Colonic mucosa (tissue), 4 donors: ENCODE measurements around the gene PPTC7. TPM values are rescaled to one million over a fixed set of nuclear protein-coding genes. Genes with fewer than 3 reads are reported as not detected.

Experiments used
- DNase-seq: peaks from one replicate; pipeline ENCODE4 v3.0.0-alpha.2; 2020
- H3K27ac ChIP-seq: fragments of 200-600 bp; one replicate; pipeline ENCODE4 v1.8.0; 2021
- H3K27me3 ChIP-seq: fragments of 200-600 bp; one replicate; pipeline ENCODE4 v1.8.0; 2021
- H3K36me3 ChIP-seq: fragments of 200-600 bp; one replicate; pipeline ENCODE4 v1.8.0; 2021
- H3K4me1 ChIP-seq: fragments of 200-600 bp; one replicate; pipeline ENCODE4 v1.8.0; 2021; ENCODE audit warnings: mild to moderate bottlenecking
- H3K4me3 ChIP-seq: fragments of 200-600 bp; one replicate; pipeline ENCODE4 v1.8.0; 2021
- H3K9ac ChIP-seq, 2 donors: one replicate each; pipeline ENCODE4 v1.7.0; 2013; ENCODE audit warnings: control low read depth in 2 of 2, low read depth in 2 of 2, low read length in 2 of 2
- H3K9me3 ChIP-seq: fragments of 200-600 bp; one replicate; pipeline ENCODE4 v1.8.0; 2021
- CTCF ChIP-seq: fragments of 200-600 bp; IDR thresholded peaks from one replicate; pipeline ENCODE4 v1.8.0; 2022; ENCODE audit warnings: antibody characterized with exemption, mild to moderate bottlenecking
- intact Hi-C: fragments of 100-400 bp; cut with DNase I; formaldehyde crosslinking; loops from one replicate; pipeline ENCODE4 v1.14.1; 2022
- total RNA-seq, 2 donors: library from RNA; stranded (reverse); fragmentation: NEBNext Ultra II Directional in 1 of 2; extraction: Animal tissue kit (Norgen Biotek cat#: 25700) in 1 of 2; gene quantifications; one replicate each; pipeline ENCODE4 v1.2.1, GENCODE V29; 2021
- donor health status: healthy.
- donor health status: DM: no; HTN: no; CAD: no.
- donor health status: DM: no; HTN: no; CAD: no.

PPTC7 gene
- total RNA-seq, 2 donors from 2014 or later = 25.7 to 34.9 TPM

- peak; percentile 36 for DNase-seq
- Histone ChIP-seq H3K36me3 (peaks cover 6% of the 10 kb centered on the region), H3K27ac (peak overlapping the region; percentile 42), H3K9me3 (no peaks in the 10 kb centered on the region), H3K4me1 (no peaks in the 10 kb centered on the region), H3K9ac (peak overlapping the region in 1 of 2 donors; percentile 3), H3K27me3 (no peaks in the 10 kb centered on the region), H3K4me3 (no peak overlapping the region)
- intact Hi-C loops = no loop called here
- no peak for TF ChIP-seq CTCF
Measured at GRCh38 chr12:110537605-110538409, 45.3 kb downstream of the PPTC7 start.

- H3K27ac ChIP-seq = peak overlapping the region; percentile 42
- H3K27me3 ChIP-seq = no peaks in the 10 kb centered on the region
- no peak for TF ChIP-seq CTCF
- no peak for DNase-seq
- no peak overlapping the region for H3K4me3 ChIP-seq
- peaks cover 6% of the 10 kb centered on the region for H3K4me1 ChIP-seq
- intact Hi-C loops = no loop called here
- peak overlapping the region; percentile 1 to 9 for H3K9ac ChIP-seq
- H3K36me3 ChIP-seq = peaks cover 6% of the 10 kb centered on the region
- H3K9me3 ChIP-seq = no peaks in the 10 kb centered on the region
Measured at GRCh38 chr12:110536834-110537604, 46.1 kb downstream of the PPTC7 start.

- Histone ChIP-seq H3K27me3 (no peaks in the 10 kb centered on the region), H3K27ac (no peak overlapping the region), H3K4me1 (peaks cover 9% of the 10 kb centered on the region), H3K36me3 (peaks cover 6% of the 10 kb centered on the region), H3K9me3 (no peaks in the 10 kb centered on the region), H3K4me3 (no peak overlapping the region), H3K9ac (no peak overlapping the region)
- DNase-seq = no peak
- TF ChIP-seq CTCF = no peak
- intact Hi-C loops = no loop called here
Measured at GRCh38 chr12:110534811-110535210, 48.3 kb downstream of the PPTC7 start.

DNA sequence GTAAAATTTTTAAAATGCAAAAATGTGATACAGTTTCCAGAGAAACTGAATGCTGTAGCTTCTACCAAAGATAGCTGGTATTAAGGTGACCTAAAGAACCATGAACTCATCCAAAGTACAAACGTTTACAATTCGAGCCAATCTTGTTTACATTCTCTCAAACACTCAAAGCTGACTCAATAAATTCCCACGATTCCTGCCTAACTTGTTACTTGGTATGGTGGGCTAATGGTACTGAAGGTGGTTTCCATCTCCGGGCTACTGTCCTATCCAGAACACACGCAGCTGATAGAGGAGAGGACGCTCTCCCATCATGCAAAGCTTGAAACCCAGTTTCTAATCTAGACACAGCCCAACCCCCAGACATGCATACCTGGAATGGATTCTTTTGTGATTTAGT is 49.5 kb downstream of the PPTC7 start:
- no peak for DNase-seq
- H3K4me1 ChIP-seq = peaks cover 9% of the 10 kb centered on the region

DNA sequence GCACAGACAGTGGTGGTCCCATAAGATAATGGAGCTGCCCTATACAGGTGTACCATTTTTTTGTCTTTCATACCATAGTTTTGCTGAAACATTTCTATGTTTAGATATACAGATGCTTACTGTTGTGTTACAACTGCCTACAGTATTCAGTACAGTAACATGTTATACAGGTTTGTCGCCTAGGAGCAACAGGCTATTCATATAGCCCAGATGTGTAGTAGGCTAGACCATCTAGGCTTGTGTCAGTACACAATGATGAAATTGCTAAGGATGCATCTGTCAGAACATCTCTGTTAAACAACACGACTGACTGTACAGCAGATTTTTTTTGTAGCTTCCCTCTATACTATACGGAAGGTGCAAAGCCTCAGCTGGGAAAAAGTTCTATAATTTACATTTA is 50.5 kb downstream of the PPTC7 start:
- peak overlapping the region; percentile 51 for H3K27ac ChIP-seq
- intact Hi-C loops = no loop called here
- no peak for TF ChIP-seq CTCF

More for the DNA sequence above, 49.5 kb downstream of the PPTC7 start:
- Histone ChIP-seq H3K4me3 (no peak overlapping the region), H3K9ac (no peak overlapping the region), H3K27me3 (no peaks in the 10 kb centered on the region), H3K27ac (no peak overlapping the region), H3K36me3 (peaks cover 6% of the 10 kb centered on the region), H3K9me3 (no peaks in the 10 kb centered on the region)
- intact Hi-C loops = no loop called here
- TF ChIP-seq CTCF = no peak

More for the DNA sequence above, 50.5 kb downstream of the PPTC7 start:
- H3K9ac ChIP-seq = no peak overlapping the region
- H3K27me3 ChIP-seq = no peaks in the 10 kb centered on the region
- no peak for DNase-seq
- H3K4me1 ChIP-seq = peaks cover 9% of the 10 kb centered on the region
- H3K4me3 ChIP-seq = no peak overlapping the region
- no peaks in the 10 kb centered on the region for H3K9me3 ChIP-seq
- H3K36me3 ChIP-seq = peaks cover 3% of the 10 kb centered on the region
